ENCODE results near the gene CRYGC.

The CRYGC gene

DNA sequence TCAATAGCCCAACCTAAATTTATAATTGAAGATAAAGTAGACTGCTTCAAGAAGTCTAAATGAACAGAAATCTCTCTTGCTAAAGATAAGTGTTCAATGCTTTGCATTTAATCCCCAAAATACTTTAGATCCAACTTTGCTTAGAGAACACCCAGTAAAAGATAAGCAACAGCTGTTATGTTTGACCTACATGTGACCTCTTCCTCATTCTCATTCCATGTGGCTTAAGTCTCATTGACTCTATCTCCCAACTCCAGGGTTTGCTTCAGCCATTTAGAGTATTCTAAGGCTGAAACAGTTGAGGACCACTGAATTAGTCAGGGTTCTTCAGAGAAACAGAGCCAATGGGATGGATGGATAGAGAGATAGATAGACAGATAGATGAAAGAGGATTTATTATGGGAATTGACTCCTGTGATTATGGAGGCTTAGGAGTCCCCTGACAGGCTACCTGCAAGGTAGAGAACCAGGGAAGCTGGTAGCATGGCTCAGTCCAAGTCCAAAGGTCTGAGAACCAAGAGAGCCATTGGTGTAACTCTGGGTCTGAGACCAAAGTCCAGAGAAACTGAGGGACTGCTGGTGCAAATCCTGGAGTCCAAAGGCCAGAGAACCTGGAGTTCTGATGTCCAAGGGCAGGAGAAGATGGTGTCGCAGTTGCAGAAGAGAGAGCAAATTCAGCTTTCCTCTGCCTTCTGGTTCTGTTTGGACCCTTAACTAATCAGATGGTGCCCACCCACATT is 37.4 kb downstream of the CRYGC start:
- no peak for DNase-seq

DNA sequence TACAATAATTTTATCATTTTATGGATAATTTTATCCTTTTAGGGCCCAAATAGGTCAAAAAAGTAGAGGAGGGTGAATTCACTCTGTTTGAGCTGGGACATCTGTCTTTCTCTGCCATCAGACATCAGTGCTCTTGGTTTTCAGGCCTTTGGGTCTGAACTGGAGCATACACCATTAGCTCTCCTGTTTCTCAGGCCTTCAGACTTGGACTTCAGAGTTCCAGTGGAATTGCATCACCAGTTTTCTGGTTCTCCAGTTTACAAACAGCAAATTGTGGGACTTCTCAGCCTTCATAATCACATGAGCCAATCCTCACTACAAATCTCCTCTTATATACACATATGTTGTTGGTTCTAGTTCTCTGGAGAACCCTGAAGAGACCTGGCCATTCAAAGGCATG is 39.2 kb downstream of the CRYGC start:
- DNase-seq = no peak

DNA sequence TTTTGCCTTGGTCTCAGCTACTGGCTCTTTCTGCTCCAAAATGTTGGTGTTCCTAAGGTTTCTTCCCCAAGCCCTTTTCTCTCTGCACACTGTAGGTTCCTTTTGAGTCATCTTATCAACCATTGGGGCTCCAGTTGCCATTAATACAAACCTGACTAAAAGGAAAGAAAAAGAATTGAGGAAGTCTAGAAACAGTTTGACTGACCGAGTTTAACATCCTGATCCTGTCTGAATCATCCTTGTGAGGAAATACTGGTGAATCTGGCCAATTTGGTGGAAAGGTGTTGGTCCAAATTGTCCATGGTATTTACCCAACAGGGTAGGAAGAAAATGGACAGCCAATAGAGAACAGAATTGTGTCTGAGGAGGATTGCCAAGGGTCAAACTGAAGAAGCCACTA is 43.6 kb downstream of the CRYGC start:
- DNase-seq = no peak

DNA sequence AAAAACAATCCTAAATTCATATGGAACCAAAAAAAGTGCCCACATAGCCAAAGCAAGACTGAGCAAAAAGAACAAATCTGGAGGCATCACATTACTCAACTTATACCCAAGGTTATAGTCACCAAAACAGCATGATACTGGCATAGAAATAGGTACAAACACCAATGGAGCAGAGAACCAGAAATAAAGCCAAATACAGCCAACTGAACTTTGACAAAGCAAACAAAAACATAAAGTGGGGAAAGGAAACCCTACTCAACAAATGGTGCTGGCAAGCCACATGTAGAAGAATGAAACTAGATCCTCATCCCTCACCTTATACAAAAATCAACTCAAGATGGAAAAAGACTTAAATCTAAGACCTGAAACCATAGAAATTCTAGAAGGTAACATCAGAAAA is 45.8 kb downstream of the CRYGC start:
- no peak for DNase-seq

Data from femur (tissue), 1 donor.